Measurements from ENCODE around the gene GJE1.

GJE1 gene

DNA sequence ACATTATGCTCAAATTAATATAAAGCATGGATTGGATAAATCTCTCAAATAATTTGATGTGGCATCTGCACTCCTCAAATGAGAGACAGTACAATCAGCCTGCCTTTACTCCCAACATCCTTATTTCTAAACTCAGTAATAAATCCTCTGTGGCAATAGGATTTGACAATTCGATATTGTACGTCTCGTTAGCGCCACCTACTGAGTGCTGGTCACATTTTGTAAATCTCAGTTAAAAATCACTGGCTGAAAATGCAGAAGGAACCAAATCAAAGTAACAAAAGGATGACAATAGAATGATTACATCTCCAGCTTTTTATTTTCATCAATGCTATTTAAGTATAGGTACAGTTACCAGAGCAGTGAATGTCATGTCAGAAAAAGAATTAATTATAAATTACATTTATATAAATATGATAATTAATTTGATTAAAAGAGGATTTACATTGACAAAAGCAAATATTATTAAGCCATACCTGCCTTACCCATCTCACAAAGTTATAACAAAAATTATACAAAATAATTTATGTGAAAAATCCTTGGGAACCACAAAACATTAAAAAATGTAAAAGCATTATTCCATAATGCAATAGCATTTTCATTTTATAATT, 20.2 kb upstream of the GJE1 start:
- no peaks in the 10 kb centered on the region for H3K9me2 ChIP-seq (replicated peaks; ENCODE audit: control insufficient read depth, low read length)
- no peaks in the 10 kb centered on the region for H3K9me3 ChIP-seq (ENCODE audit: control insufficient read depth, insufficient read depth, low read length)
- 0 out of 2 replicates have a peak, but pooled peaks cover 2% of the 10 kb centered on the region for H3K27me3 ChIP-seq (ENCODE audit: control insufficient read depth, low read length)
- H3K27ac ChIP-seq (ENCODE audit: low read depth, low read length) = no peak overlapping the region
- no peaks in the 10 kb centered on the region for H3K79me2 ChIP-seq (ENCODE audit: control insufficient read depth, low read length)
- TF ChIP-seq EZH2phosphoT487 (IDR thresholded peaks at IDR 0.05; ENCODE audit: borderline replicate concordance, low read length) = no peak
- TF ChIP-seq, protein P1, sequence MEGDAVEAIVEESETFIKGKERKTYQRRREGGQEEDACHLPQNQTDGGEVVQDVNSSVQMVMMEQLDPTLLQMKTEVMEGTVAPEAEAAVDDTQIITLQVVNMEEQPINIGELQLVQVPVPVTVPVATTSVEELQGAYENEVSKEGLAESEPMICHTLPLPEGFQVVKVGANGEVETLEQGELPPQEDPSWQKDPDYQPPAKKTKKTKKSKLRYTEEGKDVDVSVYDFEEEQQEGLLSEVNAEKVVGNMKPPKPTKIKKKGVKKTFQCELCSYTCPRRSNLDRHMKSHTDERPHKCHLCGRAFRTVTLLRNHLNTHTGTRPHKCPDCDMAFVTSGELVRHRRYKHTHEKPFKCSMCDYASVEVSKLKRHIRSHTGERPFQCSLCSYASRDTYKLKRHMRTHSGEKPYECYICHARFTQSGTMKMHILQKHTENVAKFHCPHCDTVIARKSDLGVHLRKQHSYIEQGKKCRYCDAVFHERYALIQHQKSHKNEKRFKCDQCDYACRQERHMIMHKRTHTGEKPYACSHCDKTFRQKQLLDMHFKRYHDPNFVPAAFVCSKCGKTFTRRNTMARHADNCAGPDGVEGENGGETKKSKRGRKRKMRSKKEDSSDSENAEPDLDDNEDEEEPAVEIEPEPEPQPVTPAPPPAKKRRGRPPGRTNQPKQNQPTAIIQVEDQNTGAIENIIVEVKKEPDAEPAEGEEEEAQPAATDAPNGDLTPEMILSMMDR (IDR thresholded peaks at IDR 0.05; ENCODE audit: low read depth, low read length, poor library complexity, severe bottlenecking) = peak; percentile 83
- H3F3A ChIP-seq (ENCODE audit: control insufficient read depth, insufficient read depth) = no peaks in the 10 kb centered on the region
- no peaks in the 10 kb centered on the region for H3K36me3 ChIP-seq (ENCODE audit: control insufficient read depth, low read length)
- H3K4me2 ChIP-seq (ENCODE audit: low read length) = no peak overlapping the region
- H3K4me3 ChIP-seq (ENCODE audit: low read length) = no peak overlapping the region
- H4K20me1 ChIP-seq (ENCODE audit: control insufficient read depth, insufficient read depth, low read depth, low read length) = no peaks in the 10 kb centered on the region
- H3K4me1 ChIP-seq (ENCODE audit: control insufficient read depth, low read length) = no peaks in the 10 kb centered on the region

DNA sequence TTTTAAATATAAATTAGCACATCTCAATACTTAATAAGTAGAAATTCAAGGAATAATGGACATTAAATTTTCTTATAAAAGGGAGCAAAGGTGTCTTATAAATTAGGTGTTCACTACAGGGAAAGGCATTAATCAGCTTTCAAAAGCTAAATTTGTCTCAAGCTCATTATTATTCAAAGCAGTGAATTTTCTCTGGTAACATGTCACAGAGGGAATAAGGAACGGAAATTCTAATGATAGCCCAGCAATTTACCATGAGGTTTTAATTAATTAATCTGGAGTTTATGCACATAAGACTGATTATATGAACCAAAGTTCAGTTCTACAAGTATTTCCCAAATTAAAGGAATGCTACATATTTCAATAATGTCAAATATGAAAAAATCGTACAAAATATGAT, 15.4 kb upstream of the GJE1 start:
- H3K27me3 ChIP-seq (ENCODE audit: control insufficient read depth, low read length) = 0 out of 2 replicates have a peak, but pooled peaks cover 2% of the 10 kb centered on the region
- no peak overlapping the region for H3K4me2 ChIP-seq (ENCODE audit: low read length)
- H3K4me1 ChIP-seq (ENCODE audit: control insufficient read depth, low read length) = no peaks in the 10 kb centered on the region
- no peaks in the 10 kb centered on the region for H3K9me2 ChIP-seq (replicated peaks; ENCODE audit: control insufficient read depth, low read length)
- TF ChIP-seq EZH2phosphoT487 (IDR thresholded peaks at IDR 0.05; ENCODE audit: borderline replicate concordance, low read length) = no peak
- TF ChIP-seq, protein P1 (IDR thresholded peaks at IDR 0.05; ENCODE audit: low read depth, low read length, poor library complexity, severe bottlenecking) = no peak
- no peaks in the 10 kb centered on the region for H3K9me3 ChIP-seq (ENCODE audit: control insufficient read depth, insufficient read depth, low read length)
- H3K27ac ChIP-seq (ENCODE audit: low read depth, low read length) = no peak overlapping the region
- no peaks in the 10 kb centered on the region for H3K79me2 ChIP-seq (ENCODE audit: control insufficient read depth, low read length)
- H3K4me3 ChIP-seq (ENCODE audit: low read length) = no peak overlapping the region
- no peaks in the 10 kb centered on the region for H4K20me1 ChIP-seq (ENCODE audit: control insufficient read depth, insufficient read depth, low read depth, low read length)
- H3F3A ChIP-seq (ENCODE audit: control insufficient read depth, insufficient read depth) = no peaks in the 10 kb centered on the region
- H3K36me3 ChIP-seq (ENCODE audit: control insufficient read depth, low read length) = no peaks in the 10 kb centered on the region

DNA sequence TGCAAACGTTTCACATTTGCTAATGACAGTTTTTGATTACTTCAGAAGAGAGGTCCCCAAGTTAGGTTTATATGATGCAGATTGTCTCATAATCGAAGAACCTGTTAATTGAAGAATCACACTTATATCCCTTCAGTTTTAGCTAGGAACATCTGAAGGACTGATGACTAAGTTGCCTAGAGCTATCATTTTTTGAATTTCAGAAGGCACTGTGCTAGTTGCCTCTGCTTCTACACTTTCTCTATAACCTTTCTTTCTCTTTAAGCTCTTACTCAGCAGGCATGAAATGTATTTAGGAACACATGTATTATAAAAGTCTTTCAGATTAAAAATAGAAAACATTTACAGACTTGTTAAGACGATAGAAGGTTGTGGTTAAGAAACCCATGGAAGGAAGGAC, 14.4 kb upstream of the GJE1 start:
- Histone ChIP-seq H4K20me1 (ENCODE audit: control insufficient read depth, insufficient read depth, low read depth, low read length) (no peaks in the 10 kb centered on the region), H3K27me3 (ENCODE audit: control insufficient read depth, low read length) (0 out of 2 replicates have a peak, but pooled peaks cover 2% of the 10 kb centered on the region), H3K9me3 (ENCODE audit: control insufficient read depth, insufficient read depth, low read length) (no peaks in the 10 kb centered on the region), H3K27ac (ENCODE audit: low read depth, low read length) (no peak overlapping the region), H3K36me3 (ENCODE audit: control insufficient read depth, low read length) (no peaks in the 10 kb centered on the region), H3K9me2 (replicated peaks; ENCODE audit: control insufficient read depth, low read length) (no peaks in the 10 kb centered on the region), H3F3A (ENCODE audit: control insufficient read depth, insufficient read depth) (no peaks in the 10 kb centered on the region), H3K4me3 (ENCODE audit: low read length) (no peak overlapping the region), H3K4me2 (ENCODE audit: low read length) (no peak overlapping the region), H3K79me2 (ENCODE audit: control insufficient read depth, low read length) (no peaks in the 10 kb centered on the region), H3K4me1 (ENCODE audit: control insufficient read depth, low read length) (no peaks in the 10 kb centered on the region)
- no peak for TF ChIP-seq EZH2phosphoT487 (IDR thresholded peaks at IDR 0.05; ENCODE audit: borderline replicate concordance, low read length)
- TF ChIP-seq, protein P1 (IDR thresholded peaks at IDR 0.05; ENCODE audit: low read depth, low read length, poor library complexity, severe bottlenecking) = no peak

All from DOHH2 (cell line).